Hepatocyte (in vitro differentiated cells): ENCODE measurements around the gene FOXE1.

Experiments
- CTCF ChIP-seq: fragments of 200-600 bp; sonication (generic); IDR thresholded peaks from 2 replicates; pipeline ENCODE4 v1.5.1; 2016; ENCODE audit warnings: antibody characterized with exemption, mild to moderate bottlenecking; ENCODE audit not compliant: poor library complexity
- EZH2 ChIP-seq: fragments of 200-600 bp; sonication (generic); IDR thresholded peaks from 2 replicates; pipeline ENCODE4 v1.6.1; 2016; ENCODE audit warnings: antibody characterized with exemption, mild to moderate bottlenecking, borderline replicate concordance
- EZH2phosphoT487 ChIP-seq: fragments of 200-600 bp; sonication (generic); IDR thresholded peaks from one replicate; pipeline ENCODE4 v1.6.1; 2018; ENCODE audit warnings: antibody characterized with exemption, mild to moderate bottlenecking, low read depth, moderate library complexity; ENCODE audit not compliant: unreplicated experiment, severe bottlenecking

- TF ChIP-seq EZH2, result no peak
- peak; percentile 53 for TF ChIP-seq CTCF
- no peak for TF ChIP-seq EZH2phosphoT487
Observed at GRCh38 chr9:97889941-97890887, 37.2 kb downstream of the FOXE1 start.
